Skeletal muscle cell (primary cell): ENCODE measurements around the gene CNOT2.

ENCODE experiments used
- DNase-seq: peaks from one replicate; pipeline ENCODE4 v3.0.0-alpha.2; 2010; ENCODE audit warnings: low read depth
- H3K4me3 ChIP-seq: 2 replicates; pipeline ENCODE4 v1.5.1; 2011; ENCODE audit warnings: low read depth, mild to moderate bottlenecking, control low read depth, low read length, moderate library complexity

Gene CNOT2

GRCh38 chr12:70248876-70249275, 5.6 kb downstream of the CNOT2 start:
- no peak for DNase-seq
- no peak overlapping the region for H3K4me3 ChIP-seq

DNA sequence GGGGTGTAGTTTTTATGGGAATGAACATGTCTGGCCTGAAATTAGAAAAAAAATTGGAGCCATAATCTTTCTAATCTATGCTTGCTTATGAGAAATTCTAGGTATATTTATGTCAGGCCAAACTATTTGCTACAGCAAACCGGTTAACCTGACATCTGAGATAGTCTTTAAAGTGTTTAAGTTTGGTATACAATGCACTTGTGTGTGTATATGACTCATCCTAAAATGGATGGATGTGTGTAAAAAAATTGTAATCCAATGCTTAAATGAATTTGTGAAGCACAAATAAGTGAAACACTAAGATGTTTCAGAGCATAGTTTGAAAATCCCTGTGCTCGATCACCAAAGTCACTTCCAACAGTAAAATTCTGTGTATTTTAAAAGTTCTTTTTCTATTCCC, 6.7 kb downstream of the CNOT2 start:
- no peak for DNase-seq
- no peak overlapping the region for H3K4me3 ChIP-seq

GRCh38 chr12:70251226-70251625, 8.0 kb downstream of the CNOT2 start:
- DNase-seq: no peak
- H3K4me3 ChIP-seq: no peak overlapping the region

DNA sequence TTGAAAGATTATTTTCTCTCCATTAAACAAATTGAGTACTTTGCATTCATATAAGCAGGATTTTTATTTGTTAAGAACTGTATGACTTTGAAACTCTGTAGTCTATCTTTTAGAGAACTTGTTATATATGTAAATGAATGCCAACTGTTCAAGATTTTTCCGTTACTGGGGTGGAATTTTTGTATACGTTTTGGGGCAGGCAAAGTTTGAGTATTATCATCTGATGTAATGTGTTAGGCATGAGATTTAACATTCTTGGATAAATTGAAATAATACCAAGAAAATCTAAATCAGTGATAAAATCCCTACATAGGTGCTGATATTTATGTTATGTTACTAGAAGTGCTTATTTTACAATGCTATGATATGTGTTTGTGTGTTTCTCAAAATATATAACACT, 8.4 kb downstream of the CNOT2 start:
- no peak for DNase-seq

GRCh38 chr12:70252832-70253231, 9.6 kb downstream of the CNOT2 start:
- no peak overlapping the region for H3K4me3 ChIP-seq
- DNase-seq: no peak

More for the DNA sequence above, 8.4 kb downstream of the CNOT2 start:
- H3K4me3 ChIP-seq: no peak overlapping the region

DNA sequence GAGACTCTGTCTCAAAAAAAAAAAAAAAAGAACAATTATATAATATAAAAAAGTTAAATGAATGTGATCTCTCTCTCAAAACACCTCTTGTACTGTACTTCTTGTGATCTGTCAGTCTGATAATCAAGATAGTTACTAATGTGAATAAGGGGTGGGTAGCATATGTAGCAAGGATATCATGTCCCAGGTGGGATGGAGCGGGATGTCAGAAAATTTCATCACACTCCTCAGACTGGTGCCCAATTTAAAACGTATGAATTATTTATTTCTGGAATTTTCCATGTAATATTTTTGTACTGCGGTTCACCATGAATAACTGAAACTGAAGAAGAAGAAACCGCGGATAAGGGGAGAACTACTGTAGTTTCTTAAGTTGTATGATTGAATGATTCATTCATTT, 11.0 kb downstream of the CNOT2 start:
- no peak overlapping the region for H3K4me3 ChIP-seq
- no peak for DNase-seq

GRCh38 chr12:70254846-70255245, 11.6 kb downstream of the CNOT2 start:
- no peak overlapping the region for H3K4me3 ChIP-seq
- DNase-seq: no peak

DNA sequence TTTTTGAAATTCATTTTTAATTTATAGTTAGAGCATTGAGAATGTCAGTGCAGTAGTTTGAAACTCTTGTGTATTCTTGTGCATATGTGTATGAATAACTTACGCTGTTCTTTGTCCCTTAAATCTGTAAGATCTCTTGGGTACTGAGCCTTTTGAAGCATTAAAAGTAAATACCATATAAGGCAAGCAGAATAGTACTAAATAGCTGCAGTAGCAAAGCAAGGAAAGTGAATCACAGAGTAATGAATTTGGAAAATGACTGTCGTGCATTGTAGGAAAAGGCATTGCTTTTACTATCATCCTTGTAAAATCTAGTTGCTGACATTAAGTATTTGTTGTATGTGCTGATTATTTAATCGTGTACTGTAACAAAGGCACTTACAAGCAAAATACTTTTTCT, 12.1 kb downstream of the CNOT2 start:
- no peak overlapping the region for H3K4me3 ChIP-seq
- DNase-seq: no peak

GRCh38 chr12:70258605-70259403, 15.6 kb downstream of the CNOT2 start:
- no peak overlapping the region for H3K4me3 ChIP-seq
- no peak for DNase-seq

- no peak for DNase-seq
- no peak overlapping the region for H3K4me3 ChIP-seq
Observed at GRCh38 chr12:70260646-70261045, 17.4 kb downstream of the CNOT2 start.

DNA sequence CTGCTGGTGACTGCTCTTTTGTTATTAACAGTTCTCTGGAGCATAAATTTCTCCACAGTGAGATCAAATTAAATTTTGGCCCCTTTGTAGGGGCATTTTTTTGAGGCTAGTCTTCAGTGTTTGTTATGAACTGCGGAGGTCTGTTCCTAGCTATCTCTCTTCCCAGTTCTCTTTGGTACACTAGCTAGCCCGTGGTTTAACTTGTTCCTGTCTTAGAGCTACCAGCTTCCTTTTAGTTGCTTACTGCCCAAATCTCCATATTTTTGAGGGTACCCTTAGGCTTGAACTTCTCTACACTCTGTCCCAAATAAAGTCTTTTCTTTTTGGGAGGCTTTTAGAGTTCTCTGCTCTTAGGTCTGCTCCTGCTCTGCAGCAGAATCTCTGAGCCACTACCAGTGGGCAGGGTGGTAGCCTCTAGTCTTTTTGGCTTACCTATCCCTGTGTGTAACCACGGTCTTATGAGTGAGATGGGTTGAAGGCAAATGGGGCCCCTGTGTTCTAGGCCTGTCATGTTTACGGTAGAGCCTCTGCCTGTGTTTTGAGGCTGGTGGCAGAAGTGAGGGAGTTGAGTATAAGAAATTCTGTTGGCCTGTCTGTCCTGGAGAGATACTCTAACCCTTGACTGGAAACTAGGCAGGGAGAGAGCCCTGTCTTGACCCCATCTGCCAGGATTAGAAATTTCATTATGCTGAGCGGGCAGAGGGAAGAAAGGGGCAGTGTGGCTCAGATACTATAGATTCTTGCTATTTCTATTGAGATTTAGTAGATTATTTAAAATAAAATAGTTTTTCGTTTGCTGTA, 21.0 kb downstream of the CNOT2 start:
- no peak for DNase-seq
- H3K4me3 ChIP-seq: no peak overlapping the region

GRCh38 chr12:70265132-70265531, 21.9 kb downstream of the CNOT2 start:
- no peak for DNase-seq
- no peak overlapping the region for H3K4me3 ChIP-seq

DNA sequence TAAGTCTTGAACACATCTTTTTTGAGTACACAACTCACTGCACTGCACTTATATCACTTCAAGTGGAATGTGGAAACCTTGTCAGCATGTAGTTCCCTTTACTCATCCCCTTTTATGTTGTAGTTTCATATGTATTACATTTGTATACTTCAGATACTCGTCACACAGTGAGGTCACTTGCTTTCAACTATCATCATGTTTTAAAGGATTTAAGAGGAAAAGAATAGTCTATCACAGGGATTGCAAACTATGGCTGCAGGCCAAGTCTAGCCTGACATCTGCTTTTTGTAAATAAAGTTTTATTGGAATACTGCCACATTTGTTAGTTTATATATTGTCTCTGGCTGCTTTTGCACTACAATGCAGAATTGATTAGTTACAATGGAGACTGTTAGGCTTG, 24.3 kb downstream of the CNOT2 start:
- H3K4me3 ChIP-seq: no peak overlapping the region
- DNase-seq: no peak

- no peak overlapping the region for H3K4me3 ChIP-seq
- DNase-seq: no peak
Observed at GRCh38 chr12:70268972-70269371, 25.7 kb downstream of the CNOT2 start.

DNA sequence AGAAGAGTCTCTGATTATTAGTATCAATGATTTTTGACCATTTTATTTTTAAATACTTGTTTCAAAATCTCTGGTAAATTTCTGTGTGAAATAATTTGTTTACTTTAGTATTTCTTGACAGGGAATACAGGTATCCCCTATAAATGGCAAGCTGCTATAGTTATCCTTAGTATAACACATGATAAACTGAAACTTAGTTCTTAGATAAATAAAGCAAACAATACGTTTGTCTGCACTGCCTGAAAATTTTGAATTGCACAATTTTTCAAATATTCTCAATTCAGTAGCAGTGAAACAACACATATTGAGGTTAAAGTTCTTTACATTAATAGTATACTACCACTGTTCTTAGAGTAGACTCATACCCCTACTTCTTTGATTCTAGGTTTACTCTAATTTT, 26.9 kb downstream of the CNOT2 start:
- no peak for DNase-seq
- no peak overlapping the region for H3K4me3 ChIP-seq

DNA sequence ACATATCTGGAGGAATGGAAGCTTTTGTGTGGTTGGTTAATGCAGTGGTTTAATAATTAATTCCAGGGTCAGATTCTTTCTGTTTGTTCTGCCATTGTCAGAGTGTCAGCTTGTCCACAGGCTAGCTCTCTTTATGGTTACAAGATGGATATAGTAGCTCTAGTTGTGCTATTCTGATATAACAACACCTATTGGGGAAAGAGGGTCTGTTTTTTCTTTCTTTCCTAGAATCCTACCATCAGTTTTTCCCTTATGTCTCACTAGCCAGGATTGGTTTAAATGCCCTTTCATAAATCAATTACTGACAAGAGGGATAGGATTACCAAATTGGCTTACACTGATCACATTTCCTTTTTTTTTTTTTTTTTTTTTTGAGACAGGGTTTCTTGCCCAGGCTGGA, 27.8 kb downstream of the CNOT2 start:
- H3K4me3 ChIP-seq: no peak overlapping the region
- no peak for DNase-seq

DNA sequence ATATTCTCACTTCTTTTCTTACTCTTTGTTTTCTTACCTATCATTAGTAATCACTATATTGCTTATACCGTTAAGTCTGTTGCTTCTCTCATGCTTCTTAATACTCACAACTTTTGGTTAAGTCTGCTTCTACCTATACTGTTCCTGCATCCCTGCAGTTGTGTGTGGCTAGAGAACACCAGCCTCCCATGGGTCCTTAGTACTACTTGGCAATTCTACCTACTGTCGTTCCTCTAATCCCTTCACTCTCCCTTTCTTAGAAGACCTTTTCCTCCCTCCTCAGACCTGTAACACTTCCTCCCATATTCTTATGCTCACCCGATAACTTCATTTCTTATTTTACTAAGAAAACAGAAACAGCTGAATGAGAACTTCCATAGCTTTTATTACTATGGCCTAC, 29.3 kb downstream of the CNOT2 start:
- no peak for DNase-seq
- no peak overlapping the region for H3K4me3 ChIP-seq

DNA sequence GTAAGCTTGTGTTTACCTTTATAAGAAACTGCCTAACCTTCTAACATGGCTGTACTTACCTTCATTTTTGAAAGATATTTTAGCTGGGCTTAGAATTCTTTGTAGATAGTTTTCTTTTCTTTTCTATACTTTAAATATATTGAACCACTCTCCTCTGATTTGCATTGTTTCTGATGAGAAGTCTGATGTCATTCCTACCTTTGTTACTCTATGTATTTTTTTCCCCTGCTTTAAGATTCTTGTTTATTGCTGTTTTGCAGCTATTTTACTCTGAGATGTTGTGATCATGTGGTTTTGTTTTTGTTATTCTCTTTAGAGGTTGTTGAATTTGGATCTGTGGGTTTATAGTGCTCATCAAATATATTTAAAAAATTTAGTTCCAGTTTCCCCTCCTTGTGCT, 31.8 kb downstream of the CNOT2 start:
- H3K4me3 ChIP-seq: no peak overlapping the region
- no peak for DNase-seq

DNA sequence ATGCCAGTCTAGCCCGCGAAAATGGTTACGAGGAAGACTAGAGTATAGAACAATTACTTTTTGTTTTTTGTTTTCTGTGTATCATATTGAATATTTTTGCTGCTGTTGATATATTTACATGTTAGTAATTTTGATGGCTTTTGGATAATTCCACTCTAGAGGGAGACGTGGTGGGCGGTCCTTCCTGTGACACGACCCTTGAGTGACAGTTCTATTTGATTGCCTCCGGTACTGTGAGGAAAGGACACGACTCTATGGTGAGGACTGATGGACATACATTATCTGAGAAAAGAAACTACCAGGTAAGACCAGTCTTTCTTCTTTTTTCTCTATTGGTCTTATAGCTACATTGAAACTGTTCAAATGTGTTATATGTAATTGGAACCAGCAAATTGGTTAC, 34.7 kb downstream of the CNOT2 start:
- DNase-seq: no peak
- no peak overlapping the region for H3K4me3 ChIP-seq

GRCh38 chr12:70278945-70279344, 35.7 kb downstream of the CNOT2 start:
- no peak overlapping the region for H3K4me3 ChIP-seq
- no peak for DNase-seq

DNA sequence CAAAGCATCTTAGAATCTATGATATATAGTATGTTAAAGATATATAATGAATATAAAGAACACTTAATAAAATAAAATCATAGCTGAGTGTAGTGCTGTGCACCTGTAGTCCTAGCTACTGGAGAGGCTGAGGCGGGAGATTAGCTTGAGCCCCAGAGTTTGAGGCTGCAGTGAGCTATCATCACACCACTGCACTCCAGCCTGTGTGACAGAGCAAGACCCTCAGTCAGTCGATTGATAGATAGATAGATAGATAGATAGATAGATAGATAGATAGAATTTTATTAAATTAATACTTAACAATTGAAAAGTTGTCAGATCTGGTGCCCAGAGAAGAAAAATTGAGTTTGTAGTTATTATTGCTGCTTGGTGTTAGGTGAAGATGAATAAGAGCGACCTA, 40.0 kb downstream of the CNOT2 start:
- no peak for DNase-seq

More for the DNA sequence above, 40.0 kb downstream of the CNOT2 start:
- H3K4me3 ChIP-seq: no peak overlapping the region
